Measurements from ENCODE around the gene BLOC1S5. TPM values are rescaled to one million over a fixed set of nuclear protein-coding genes. Genes with fewer than 3 reads are reported as not detected.

The BLOC1S5 gene
- total and polyA plus RNA-seq, 7 donors, result 5.6 to 17.7 (median 7.6) TPM

- H3K4me3 ChIP-seq, result no peak overlapping the region
- ATAC-seq (no peak), DNase-seq (no peak)
- peaks cover 0 to 11% of the 10 kb centered on the region in 2 donors for H3K36me3 ChIP-seq (ENCODE audit: insufficient read depth in 1 of 2, low read depth in 1 of 2)
- no peaks in the 10 kb centered on the region for H3K27me3 ChIP-seq (ENCODE audit: insufficient read depth in 3 of 3, low read length in 2 of 3)
- intact Hi-C loops (cut with DNase I), result no loop called here
- no peaks in the 10 kb centered on the region for H3K4me1 ChIP-seq
- H3K9me3 ChIP-seq, result no peaks in the 10 kb centered on the region
- 70 to 86% (median 83%) methylated on average over 7 of the region's 7 CpGs for WGBS, 3 donors
- no peak for TF ChIP-seq CTCF (IDR thresholded peaks at IDR 0.05)
- H3K27ac ChIP-seq, result no peak overlapping the region
Observed at GRCh38 chr6:8017705-8018104, 46.5 kb downstream of the BLOC1S5 start.

GRCh38 chr6:8017276-8017701 is 46.9 kb downstream of the BLOC1S5 start:
- no peak for ATAC-seq
- H3K4me1 ChIP-seq, result no peaks in the 10 kb centered on the region
- H3K27me3 ChIP-seq (ENCODE audit: insufficient read depth in 3 of 3, low read length in 2 of 3), result no peaks in the 10 kb centered on the region
- peaks cover 0 to 11% of the 10 kb centered on the region in 2 donors for H3K36me3 ChIP-seq (ENCODE audit: insufficient read depth in 1 of 2, low read depth in 1 of 2)
- no peak for DNase-seq
- intact Hi-C loops (cut with DNase I), result no loop called here
- H3K4me3 ChIP-seq, result no peak overlapping the region
- no peaks in the 10 kb centered on the region for H3K9me3 ChIP-seq
- H3K27ac ChIP-seq, result no peak overlapping the region
- TF ChIP-seq CTCF (IDR thresholded peaks at IDR 0.05), result no peak
- WGBS, 3 donors, result 69 to 77% (median 77%) methylated on average over 9 of the region's 9 CpGs

- peak overlapping the region; percentile 38 for H3K27ac ChIP-seq
- no peak overlapping the region for H3K4me3 ChIP-seq
- intact Hi-C loops (cut with DNase I), result no loop called here
- no peak for TF ChIP-seq CTCF (IDR thresholded peaks at IDR 0.05)
- H3K9me3 ChIP-seq, result no peaks in the 10 kb centered on the region
- no peaks in the 10 kb centered on the region for H3K27me3 ChIP-seq (ENCODE audit: insufficient read depth in 3 of 3, low read length in 2 of 3)
- no peaks in the 10 kb centered on the region for H3K4me1 ChIP-seq
- ATAC-seq (peak; percentile 91 to 100 (median 96)), DNase-seq (no peak)
- 36 to 48% (median 44%) methylated on average over 3 of the region's 3 CpGs for WGBS, 3 donors
- peaks cover 0 to 11% of the 10 kb centered on the region in 2 donors for H3K36me3 ChIP-seq (ENCODE audit: insufficient read depth in 1 of 2, low read depth in 1 of 2)
Observed at GRCh38 chr6:8014947-8015346, 49.2 kb downstream of the BLOC1S5 start.

GRCh38 chr6:8013763-8014162 is 50.4 kb downstream of the BLOC1S5 start:
- WGBS, 3 donors, result 84 to 93% (median 88%) methylated on average over 3 of the region's 3 CpGs
- no peaks in the 10 kb centered on the region for H3K27me3 ChIP-seq (ENCODE audit: insufficient read depth in 3 of 3, low read length in 2 of 3)
- intact Hi-C loops (cut with DNase I), result no loop called here
- no peak for DNase-seq
- no peaks in the 10 kb centered on the region for H3K4me1 ChIP-seq
- ATAC-seq, result no peak
- H3K4me3 ChIP-seq, result no peak overlapping the region
- no peaks in the 10 kb centered on the region for H3K9me3 ChIP-seq
- H3K27ac ChIP-seq, result no peak overlapping the region
- H3K36me3 ChIP-seq (ENCODE audit: insufficient read depth in 1 of 2, low read depth in 1 of 2), result peaks cover 0 to 11% of the 10 kb centered on the region in 2 donors
- TF ChIP-seq CTCF (IDR thresholded peaks at IDR 0.05), result no peak

- no peak for DNase-seq
- H3K27ac ChIP-seq, result no peak overlapping the region
- intact Hi-C loops (cut with DNase I), result loop anchor here (5.0 kb wide), 1 partner anchor 279 kb away; the partner anchor contains the start of gene BMP6 (in 2 of the 2)
- no peaks in the 10 kb centered on the region for H3K36me3 ChIP-seq (ENCODE audit: insufficient read depth in 1 of 2, low read depth in 1 of 2)
- 91 to 97% (median 96%) methylated on average over 1 of the region's 1 CpG for WGBS, 3 donors
- no peaks in the 10 kb centered on the region for H3K4me1 ChIP-seq
- TF ChIP-seq CTCF (IDR thresholded peaks at IDR 0.05), result peak; percentile 53
- ATAC-seq, result peak in 2 of 4 donors; percentile 49 to 54
- H3K9me3 ChIP-seq, result no peaks in the 10 kb centered on the region
- no peaks in the 10 kb centered on the region for H3K27me3 ChIP-seq (ENCODE audit: insufficient read depth in 3 of 3, low read length in 2 of 3)
- H3K4me3 ChIP-seq, result no peak overlapping the region
Observed at GRCh38 chr6:8006208-8006607, 58.0 kb downstream of the BLOC1S5 start.

Measured in psoas muscle (tissue), 8 donors.